Measurements from ENCODE around the gene TRIM24. TPM values are rescaled to one million over a fixed set of nuclear protein-coding genes. Genes with fewer than 3 reads are reported as not detected.

Gene TRIM24
- polyA plus RNA-seq, 1 of the 3 experiments (the other 2 are of a cell fraction), result 5.3 TPM

GRCh38 chr7:138470391-138471157, 10.5 kb downstream of the TRIM24 start:
- H3K9ac ChIP-seq, result no peak overlapping the region
- no peaks in the 10 kb centered on the region for H3F3A ChIP-seq (replicated peaks; ENCODE audit: insufficient read depth)
- H2AFZ ChIP-seq (ENCODE audit: low read depth), result no peak overlapping the region
- no peaks in the 10 kb centered on the region for H3K9me2 ChIP-seq
- peaks cover 10% of the 10 kb centered on the region for H4K20me1 ChIP-seq (ENCODE audit: insufficient read depth)
- no peak overlapping the region for H3K4me3 ChIP-seq (ENCODE audit: low read depth in 2 of 2, low read length in 1 of 2)
- WGBS (ENCODE audit: low lambda C conversion rate), result 96% methylated on average over 5 of the region's 5 CpGs
- ChIA-PET CTCF (interaction anchor here (1.0 to 1.3 kb wide), 2 partner anchors 9 to 268 kb away, joined by 3 to 4 read pairs; no protein-coding TSS in a partner anchor), POLR2A (no interaction called here)
- H3K4me1 ChIP-seq (ENCODE audit: control insufficient read depth in 1 of 2, insufficient read depth in 2 of 2, low read depth in 1 of 2, low read length in 1 of 2), result peaks cover 0 to 3% of the 10 kb centered on the region in 2 experiments; a peak in 1 of 4 replicates
- H3K36me3 ChIP-seq (replicated peaks in 1 of 2; ENCODE audit: control insufficient read depth in 1 of 2, insufficient read depth in 2 of 2, low read length in 1 of 2), result peaks cover 0 to 6% of the 10 kb centered on the region in 2 experiments
- H3K79me2 ChIP-seq (ENCODE audit: insufficient read depth), result peaks cover 96% of the 10 kb centered on the region
- no peak overlapping the region for H3K4me2 ChIP-seq
- TF ChIP-seq GABPA (IDR thresholded peaks at IDR 0.05; ENCODE audit: low read depth) (no peak), FOXM1 (IDR thresholded peaks at IDR 0.05; ENCODE audit: low read depth) (no peak), YY1 (IDR thresholded peaks at IDR 0.05; ENCODE audit: low read depth) (no peak), TCF12 (IDR thresholded peaks at IDR 0.05) (no peak), NRF1 (IDR thresholded peaks at IDR 0.05; ENCODE audit: low read depth, low read length) (no peak), RFX5 (IDR thresholded peaks at IDR 0.05; ENCODE audit: low read length) (no peak)
- DNase-seq, result no peak
- no peaks in the 10 kb centered on the region for H3K27me3 ChIP-seq (ENCODE audit: insufficient read depth)
- H3K27ac ChIP-seq (ENCODE audit: low read depth in 2 of 2, low read length in 1 of 2), result no peak overlapping the region; a peak in 1 of 4 replicates
- no peaks in the 10 kb centered on the region for H3K9me3 ChIP-seq

GRCh38 chr7:138472292-138473079, 12.4 kb downstream of the TRIM24 start:
- no peak overlapping the region for H3K9ac ChIP-seq
- 95% methylated on average over 7 of the region's 7 CpGs for WGBS (ENCODE audit: low lambda C conversion rate)

More at GRCh38 chr7:138472292-138473079, 12.4 kb downstream of the TRIM24 start:
- H3K9me3 ChIP-seq, result no peaks in the 10 kb centered on the region
- peaks cover 0 to 6% of the 10 kb centered on the region in 2 experiments for H3K36me3 ChIP-seq (replicated peaks in 1 of 2; ENCODE audit: control insufficient read depth in 1 of 2, insufficient read depth in 2 of 2, low read length in 1 of 2)
- CTCF ChIA-PET, result interaction anchor here (1.0 to 1.2 kb wide), 3 partner anchors 11 to 266 kb away, joined by 3 to 5 read pairs (median 3); no protein-coding TSS in a partner anchor
- POLR2A ChIA-PET, result interaction anchor here (0.6 kb wide), 1 partner anchor 13 kb away, joined by 3 read pairs; the partner anchor contains the start of gene TRIM24
- DNase-seq, result no peak
- TF ChIP-seq FOXJ3 (CRISPR knock-in tag; IDR thresholded peaks at IDR 0.05), result no peak
- no peak for TF ChIP-seq YY1 (IDR thresholded peaks at IDR 0.05; ENCODE audit: low read depth)
- TF ChIP-seq, protein P1, sequence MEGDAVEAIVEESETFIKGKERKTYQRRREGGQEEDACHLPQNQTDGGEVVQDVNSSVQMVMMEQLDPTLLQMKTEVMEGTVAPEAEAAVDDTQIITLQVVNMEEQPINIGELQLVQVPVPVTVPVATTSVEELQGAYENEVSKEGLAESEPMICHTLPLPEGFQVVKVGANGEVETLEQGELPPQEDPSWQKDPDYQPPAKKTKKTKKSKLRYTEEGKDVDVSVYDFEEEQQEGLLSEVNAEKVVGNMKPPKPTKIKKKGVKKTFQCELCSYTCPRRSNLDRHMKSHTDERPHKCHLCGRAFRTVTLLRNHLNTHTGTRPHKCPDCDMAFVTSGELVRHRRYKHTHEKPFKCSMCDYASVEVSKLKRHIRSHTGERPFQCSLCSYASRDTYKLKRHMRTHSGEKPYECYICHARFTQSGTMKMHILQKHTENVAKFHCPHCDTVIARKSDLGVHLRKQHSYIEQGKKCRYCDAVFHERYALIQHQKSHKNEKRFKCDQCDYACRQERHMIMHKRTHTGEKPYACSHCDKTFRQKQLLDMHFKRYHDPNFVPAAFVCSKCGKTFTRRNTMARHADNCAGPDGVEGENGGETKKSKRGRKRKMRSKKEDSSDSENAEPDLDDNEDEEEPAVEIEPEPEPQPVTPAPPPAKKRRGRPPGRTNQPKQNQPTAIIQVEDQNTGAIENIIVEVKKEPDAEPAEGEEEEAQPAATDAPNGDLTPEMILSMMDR (IDR thresholded peaks at IDR 0.05), result no peak
- no peaks in the 10 kb centered on the region for H3K27me3 ChIP-seq (ENCODE audit: insufficient read depth)
- H3K9me2 ChIP-seq, result no peaks in the 10 kb centered on the region
- H4K20me1 ChIP-seq (ENCODE audit: insufficient read depth), result peaks cover 17% of the 10 kb centered on the region
- no peak overlapping the region for H2AFZ ChIP-seq (ENCODE audit: low read depth)
- no peak overlapping the region for H3K4me3 ChIP-seq (ENCODE audit: low read depth in 2 of 2, low read length in 1 of 2)
- H3K4me2 ChIP-seq, result no peak overlapping the region
- H3K27ac ChIP-seq (ENCODE audit: low read depth in 2 of 2, low read length in 1 of 2), result no peak overlapping the region
- H3K4me1 ChIP-seq (ENCODE audit: control insufficient read depth in 1 of 2, insufficient read depth in 2 of 2, low read depth in 1 of 2, low read length in 1 of 2), result peaks cover 0 to 3% of the 10 kb centered on the region in 2 experiments; a peak in 1 of 4 replicates
- H3F3A ChIP-seq (replicated peaks; ENCODE audit: insufficient read depth), result no peaks in the 10 kb centered on the region
- H3K79me2 ChIP-seq (ENCODE audit: insufficient read depth), result peaks cover 96% of the 10 kb centered on the region

All from SK-N-SH (cell line).